ENCODE measurements around the gene PRRC2B.

The PRRC2B gene

GRCh38 chr9:131407717-131408195, 13.9 kb downstream of the PRRC2B start:
- DNase-seq (ENCODE audit: low read depth in 2 of 2, low spot score in 1 of 2) = no peak

DNA sequence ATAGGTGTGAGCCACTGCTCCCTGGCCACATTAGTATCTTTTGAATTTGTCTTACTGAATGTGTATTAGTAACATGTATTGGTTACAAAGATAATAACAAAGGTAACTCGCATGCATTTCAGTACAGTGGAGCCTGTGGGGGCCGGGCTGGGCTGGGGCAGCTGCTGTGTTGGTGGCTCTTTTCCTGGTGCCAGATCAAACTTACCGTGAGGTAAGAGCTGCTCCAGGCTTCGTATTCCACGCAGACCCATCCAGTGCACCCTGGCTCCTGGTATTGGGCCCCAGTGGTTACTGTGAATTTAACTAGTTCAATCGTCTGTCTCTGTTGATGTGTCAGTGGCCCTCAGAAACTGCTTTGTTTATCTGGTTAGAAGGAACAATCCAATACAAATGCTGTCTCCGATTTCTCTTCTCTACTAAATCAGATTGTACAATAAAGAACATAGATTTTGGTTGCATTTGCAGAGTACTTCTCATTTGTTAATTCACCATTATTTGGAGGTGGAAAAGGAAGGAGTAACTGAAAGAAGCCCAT, 15.6 kb downstream of the PRRC2B start:
- no peak for DNase-seq (ENCODE audit: low read depth in 2 of 2, low spot score in 1 of 2)

DNA sequence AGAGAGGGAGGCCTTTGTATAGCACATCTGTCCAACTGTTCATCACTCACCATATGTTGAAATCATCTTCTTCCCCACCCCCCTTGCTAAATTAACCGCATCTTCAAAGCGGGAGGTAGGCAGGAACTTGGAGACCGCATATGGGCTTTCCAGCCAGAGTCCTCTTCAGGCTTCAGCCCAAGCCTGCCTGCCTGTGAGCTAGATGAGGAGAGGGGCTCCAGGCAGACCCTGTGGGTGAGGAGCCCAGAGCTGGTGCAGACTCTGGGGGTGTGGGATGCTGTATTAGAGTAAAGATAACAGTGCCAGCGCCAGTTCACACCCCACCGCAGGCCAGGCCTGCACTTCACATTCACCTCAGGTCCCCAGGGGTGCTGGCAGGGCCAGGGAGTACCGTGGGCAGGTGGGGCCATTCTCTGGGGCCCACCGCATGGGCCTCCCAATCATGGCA, 16.2 kb downstream of the PRRC2B start:
- no peak for DNase-seq (ENCODE audit: low read depth in 2 of 2, low spot score in 1 of 2)

DNA sequence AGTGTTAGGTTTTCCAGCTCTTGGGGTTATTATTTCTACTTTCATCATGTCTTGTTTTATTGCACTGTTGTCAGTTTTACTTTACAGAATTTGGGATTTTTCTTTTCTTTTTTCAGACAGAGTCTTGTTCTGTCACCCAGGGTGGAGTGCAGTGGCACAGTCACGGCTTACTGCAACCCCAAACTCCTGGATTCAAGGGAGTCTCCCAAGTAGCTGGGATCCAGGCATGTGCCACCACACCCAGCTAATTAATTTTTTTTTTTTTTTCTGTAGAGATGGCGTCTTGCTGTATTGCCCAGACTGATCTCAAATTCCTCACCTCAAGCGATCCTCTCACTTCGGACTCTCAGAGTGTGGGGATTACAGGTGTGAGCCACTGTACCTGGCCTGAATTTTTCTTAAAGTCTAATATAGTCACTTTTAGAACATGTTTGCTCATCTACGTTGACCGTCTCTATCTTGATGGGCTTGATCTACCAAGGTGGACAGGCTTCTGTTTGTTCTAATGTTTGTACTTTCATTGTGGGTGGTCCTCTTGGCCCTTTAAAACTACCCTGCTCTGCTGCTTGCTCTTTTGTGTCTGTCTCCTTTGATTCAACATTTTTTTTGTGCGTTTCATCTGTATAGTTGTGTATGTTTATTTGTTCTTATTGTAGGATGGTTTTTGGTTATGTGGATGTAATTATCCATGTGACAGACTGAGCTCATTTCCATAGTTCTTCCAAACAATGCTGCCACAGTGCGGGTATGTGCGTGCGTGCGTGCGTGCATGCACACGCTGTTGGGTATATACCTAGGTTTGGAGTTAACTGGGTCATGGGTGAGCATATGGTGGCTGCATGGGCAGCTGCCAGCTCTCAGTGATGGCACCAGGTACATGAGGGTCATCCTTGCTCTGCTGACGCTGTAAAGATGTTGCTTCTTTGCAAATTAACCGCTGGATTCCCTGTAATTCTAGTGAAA, 18.1 kb downstream of the PRRC2B start:
- DNase-seq (ENCODE audit: low read depth in 2 of 2, low spot score in 1 of 2) = no peak

- no peak for DNase-seq (ENCODE audit: low read depth in 2 of 2, low spot score in 1 of 2)
Observed at GRCh38 chr9:131416509-131416908, 22.6 kb downstream of the PRRC2B start.

DNA sequence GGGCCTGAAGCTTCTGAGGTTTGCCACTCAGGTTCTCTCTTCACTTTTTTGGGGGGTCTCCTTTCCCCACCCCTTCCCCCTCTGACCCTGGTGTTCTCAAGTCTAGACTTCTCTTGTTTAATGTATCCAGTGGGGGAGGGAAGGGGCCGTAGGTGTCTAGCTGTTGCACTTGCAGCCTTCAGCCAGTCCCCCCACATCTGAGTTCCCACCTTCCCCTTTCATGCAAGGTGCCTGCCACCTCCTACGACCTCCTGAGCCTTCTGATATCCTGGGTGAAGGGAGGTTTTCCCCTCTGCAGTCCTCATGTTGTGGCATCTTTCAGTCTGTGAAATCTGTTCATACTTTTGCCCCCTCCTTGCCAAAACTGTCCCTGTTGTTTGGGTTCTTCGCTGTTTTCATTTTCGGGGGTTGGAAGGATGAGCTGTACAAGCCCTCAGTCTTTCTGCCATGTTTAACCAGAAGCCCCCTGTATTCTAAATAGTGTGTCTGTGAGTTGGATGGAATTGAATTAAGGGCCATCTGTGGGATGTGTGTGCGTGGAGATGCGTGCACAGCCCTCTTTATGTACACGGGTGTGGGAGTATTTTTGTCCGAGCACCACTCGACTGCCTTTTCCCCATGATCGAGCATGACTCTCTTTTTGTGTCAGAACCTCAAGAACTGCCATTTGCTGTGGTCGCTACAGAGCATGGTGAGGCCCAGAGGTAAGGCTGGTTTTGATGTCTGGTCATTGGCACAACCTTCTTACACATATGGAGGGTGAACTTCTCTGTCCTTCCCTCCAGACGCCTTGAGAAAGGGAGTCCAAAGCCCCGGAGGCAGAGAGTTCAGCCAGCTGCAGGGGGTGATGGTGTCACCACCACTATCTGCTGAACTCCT, 23.6 kb downstream of the PRRC2B start:
- no peak for DNase-seq (ENCODE audit: low read depth in 2 of 2, low spot score in 1 of 2)

DNA sequence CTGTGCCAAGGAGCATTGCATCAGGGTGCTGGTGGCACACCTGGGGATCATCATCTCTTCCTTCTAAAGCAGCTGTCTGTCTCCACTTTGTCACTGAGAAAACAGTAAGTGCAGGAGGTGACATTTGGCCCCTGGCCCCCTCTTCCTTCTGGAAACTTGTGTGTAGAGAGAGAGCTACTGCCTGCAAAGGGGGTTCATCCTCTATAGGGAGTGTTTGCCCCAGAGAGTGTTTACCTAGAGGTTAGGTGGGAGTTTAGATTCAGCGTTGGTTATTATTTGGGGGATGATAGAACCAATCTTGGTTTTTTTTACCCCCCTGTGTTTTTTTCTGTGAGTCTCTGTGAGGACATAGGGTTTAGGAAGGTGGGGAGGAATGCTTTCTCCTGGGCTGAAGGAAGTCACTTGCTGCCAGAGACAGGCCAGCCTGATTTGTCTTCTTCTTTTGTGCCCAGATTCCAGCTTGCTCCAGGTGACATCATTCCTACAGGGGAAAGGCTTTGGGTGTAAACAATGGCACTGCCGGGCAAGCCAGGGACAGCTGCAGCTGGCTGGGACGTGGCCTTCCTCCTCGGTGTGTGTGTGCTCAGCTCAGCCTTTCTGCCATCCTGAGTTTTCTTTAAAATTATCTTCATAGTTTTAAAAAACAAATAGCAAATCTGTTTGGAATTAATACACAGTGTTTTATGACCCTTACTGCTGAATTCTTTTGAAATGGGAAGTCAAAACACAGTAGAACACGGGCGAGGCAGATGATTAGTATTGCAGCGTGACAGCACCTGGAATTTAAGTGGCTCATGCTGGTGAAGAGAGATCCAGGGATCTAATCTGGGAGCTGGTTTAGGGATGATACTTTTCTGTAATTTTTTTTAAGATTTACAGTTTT, 24.5 kb downstream of the PRRC2B start:
- DNase-seq (ENCODE audit: low read depth in 2 of 2, low spot score in 1 of 2) = no peak

- DNase-seq (ENCODE audit: low read depth in 2 of 2, low spot score in 1 of 2) = no peak
Observed at GRCh38 chr9:131419026-131419614, 25.2 kb downstream of the PRRC2B start.

DNA sequence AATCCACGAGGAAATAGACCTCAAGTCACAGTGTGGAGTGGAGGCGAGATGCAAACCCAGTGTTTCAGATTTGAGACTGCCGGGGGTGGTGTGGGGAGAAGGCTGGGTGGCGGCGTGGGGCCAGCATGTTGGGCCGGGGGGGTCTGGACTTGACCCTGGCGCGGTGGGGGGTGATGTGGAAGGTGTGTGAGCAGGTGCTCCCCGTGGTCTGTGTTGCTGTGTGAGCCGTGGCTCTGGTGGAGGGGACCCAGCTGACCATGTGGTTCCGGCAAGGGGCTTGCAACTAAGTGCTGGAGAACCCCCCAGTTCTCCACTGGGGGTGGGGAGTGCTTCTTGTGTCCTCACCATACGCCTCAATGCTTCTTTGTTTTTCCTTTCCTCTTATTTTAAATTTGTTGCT, 25.8 kb downstream of the PRRC2B start:
- no peak for DNase-seq (ENCODE audit: low read depth in 2 of 2, low spot score in 1 of 2)

DNA sequence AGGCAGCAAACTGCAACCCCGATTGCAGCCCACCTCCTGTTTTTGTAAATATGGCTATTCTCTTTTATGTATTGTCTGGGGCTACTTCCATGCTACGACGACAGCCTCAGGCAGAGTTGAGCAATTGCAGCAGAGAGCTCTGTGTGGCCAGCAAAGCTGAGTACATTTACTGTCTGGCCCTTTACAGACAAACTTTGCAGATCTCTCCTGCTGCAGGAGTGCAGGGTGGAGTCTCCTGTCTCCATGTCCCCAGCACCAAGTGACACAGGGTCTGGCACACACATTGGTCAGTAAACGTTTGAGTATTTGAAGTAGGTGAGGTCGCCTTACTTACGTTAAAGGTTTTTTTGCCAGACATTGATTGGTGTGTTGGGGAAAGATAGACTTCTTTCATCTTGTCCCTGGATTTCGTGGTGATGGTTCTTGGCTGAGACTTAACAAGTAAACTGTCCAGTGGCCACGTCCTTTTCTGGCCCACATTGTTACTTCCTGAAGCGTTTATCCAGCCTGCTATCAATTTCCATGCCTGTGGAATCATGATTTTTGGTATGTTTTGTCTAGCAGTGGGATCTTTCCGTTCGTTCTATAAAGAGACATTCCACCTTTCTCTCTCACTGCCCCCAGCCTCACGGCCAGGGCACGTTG, 27.2 kb downstream of the PRRC2B start:
- DNase-seq (ENCODE audit: low read depth in 2 of 2, low spot score in 1 of 2) = no peak

DNA sequence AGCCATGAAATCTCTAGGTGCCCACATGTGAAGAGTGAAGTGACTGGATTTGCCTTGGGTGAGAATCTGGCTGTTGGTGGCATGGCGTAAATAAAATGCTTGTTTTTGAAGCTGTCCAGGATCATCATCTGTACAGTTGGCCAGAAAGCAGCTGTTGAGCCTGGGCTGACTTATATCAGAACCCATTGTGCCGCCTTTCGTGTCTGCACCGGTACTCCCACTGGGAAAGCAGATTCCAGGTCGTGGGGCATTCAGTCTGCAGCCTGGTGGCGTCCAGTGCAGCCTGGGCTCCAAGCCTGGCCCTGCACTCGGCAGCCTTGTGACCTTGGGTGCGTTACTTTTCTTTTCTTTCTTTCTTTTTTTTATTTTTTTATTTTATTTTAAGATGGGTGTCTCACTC, 27.8 kb downstream of the PRRC2B start:
- no peak for DNase-seq (ENCODE audit: low read depth in 2 of 2, low spot score in 1 of 2)

- no peak for DNase-seq (ENCODE audit: low read depth in 2 of 2, low spot score in 1 of 2)
Observed at GRCh38 chr9:131422241-131422792, 28.4 kb downstream of the PRRC2B start.

DNA sequence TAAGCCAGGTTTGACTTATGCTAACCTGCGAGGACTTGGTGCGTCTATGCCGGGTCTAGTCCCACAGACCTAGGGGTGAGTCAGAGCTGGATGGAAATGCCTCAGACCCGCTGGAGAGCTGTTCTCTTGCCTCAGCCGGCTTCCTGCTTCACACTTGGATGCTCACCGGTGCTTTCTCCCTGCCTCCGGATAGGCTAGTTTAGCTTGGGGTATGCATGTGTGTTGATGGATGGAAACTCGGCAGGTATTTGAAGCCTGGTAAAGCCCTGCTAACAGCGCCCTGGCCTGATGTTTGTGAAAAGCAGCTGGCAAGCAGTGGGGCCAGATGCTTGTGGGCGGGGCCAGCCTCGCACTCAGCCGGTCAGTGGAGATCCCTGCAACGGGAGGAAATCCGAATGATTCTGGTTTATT, 29.3 kb downstream of the PRRC2B start:
- DNase-seq (ENCODE audit: low read depth in 2 of 2, low spot score in 1 of 2) = no peak

- no peak for DNase-seq (ENCODE audit: low read depth in 2 of 2, low spot score in 1 of 2)
Observed at GRCh38 chr9:131426545-131426944, 32.7 kb downstream of the PRRC2B start.

GRCh38 chr9:131429121-131430012, 35.5 kb downstream of the PRRC2B start:
- no peak for DNase-seq (ENCODE audit: low read depth in 2 of 2, low spot score in 1 of 2)

GRCh38 chr9:131432050-131432449, 38.2 kb downstream of the PRRC2B start:
- no peak for DNase-seq (ENCODE audit: low read depth in 2 of 2, low spot score in 1 of 2)

DNA sequence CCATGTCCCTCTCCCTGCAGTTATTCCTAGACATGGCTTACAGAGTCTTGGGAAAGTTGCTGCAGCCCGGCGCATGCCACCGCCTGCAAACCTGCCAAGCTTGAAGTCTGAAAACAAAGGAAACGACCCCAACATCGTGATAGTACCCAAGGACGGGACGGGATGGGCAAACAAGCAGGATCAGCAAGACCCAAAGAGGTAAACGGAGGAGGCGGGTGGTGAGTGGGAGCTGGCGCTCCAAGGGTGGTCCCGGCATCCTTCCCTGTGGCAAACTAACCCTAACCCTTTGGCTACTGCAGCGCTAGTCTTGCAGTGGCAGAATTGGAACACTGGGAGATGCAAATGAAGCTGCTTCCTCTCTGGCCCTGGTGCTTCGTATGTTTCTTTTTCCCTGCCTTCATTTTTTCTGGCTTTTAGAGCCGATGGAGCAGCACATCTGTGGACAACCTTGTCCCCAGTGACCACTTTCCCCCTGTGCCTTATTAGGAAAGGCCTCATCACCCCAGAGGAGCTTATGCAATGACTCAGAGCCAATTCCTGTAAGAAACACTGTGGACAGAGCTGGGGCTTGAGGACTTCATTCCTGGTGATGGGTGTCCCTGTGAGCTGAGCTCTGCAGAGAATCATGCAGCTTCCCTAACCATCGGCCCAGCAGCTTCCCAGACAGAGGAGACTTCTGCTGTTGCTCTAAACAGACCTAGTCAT, 38.9 kb downstream of the PRRC2B start:
- no peak for DNase-seq (ENCODE audit: low read depth in 2 of 2, low spot score in 1 of 2)

All from stimulated activated CD8-positive, alpha-beta memory T cell treated with anti-CD3 and anti-CD28 coated beads, Interleukin-4, amount 100 ng/mL, for 1 hour (primary cell).